ENCODE measurements around the gene TRAPPC2L.

The TRAPPC2L gene

GRCh38 chr16:88861359-88861758, 4.4 kb downstream of the TRAPPC2L start:
- no peak for DNase-seq

DNA sequence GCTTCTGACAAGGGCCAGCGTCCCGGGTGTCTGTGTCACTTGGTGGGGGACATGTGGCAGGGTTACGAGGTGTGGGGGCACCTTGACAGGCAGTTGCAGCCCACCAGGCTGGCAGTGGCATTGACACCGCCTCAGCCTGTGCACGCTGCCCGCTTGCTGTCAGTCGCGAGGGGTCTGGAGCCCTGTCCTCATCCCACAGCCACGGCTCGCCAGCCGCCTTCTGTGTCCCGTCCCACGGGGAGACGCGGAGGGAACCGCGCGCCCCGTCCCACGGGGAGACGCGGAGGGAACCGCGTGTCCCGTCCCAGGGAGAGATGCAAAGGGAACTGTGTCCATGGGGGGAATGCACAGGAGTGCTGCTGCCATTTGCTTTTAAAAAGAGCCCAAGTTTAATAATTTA, 6.0 kb downstream of the TRAPPC2L start:
- no peak for DNase-seq

DNA sequence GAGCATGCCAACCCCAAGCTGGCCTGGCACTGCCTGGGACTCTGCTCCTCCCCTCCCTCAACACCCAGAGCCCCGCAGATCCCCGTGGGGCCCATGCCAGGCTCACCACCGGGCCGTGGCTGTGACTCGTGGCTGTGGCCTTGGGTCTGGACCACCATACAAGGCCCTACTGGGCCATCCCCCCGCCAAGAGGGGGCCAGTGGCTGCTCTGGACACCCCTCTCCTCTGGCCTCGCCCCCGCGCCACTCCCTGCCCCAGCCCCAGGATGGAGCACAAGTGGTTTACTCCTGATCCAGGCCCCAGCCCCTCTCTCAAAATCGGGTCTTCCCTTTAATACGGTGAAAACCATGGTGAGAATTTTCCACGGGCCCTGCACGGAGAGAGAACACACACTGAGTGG, 6.5 kb downstream of the TRAPPC2L start:
- DNase-seq: no peak

DNA sequence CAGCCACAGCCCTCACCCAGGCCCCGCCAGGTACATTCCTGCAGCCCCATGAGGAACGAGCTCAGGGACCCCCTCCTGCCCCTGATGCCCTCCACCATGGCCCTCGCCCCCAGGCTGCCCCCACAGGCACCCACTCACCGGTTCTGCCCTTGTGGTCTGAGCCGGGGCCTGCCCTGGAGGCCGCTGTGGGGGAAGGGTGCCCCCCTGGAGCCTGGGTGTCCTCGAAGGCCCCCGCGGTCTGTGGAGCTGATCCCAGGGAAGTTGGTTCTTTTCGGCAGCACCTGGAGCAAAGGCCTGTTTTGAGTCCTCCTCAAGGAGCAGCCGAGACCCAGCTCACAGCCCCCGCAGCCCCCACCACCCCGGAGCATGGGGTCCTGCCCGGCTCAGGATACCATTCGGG, 7.2 kb downstream of the TRAPPC2L start:
- no peak for DNase-seq

- DNase-seq: no peak
Measured at GRCh38 chr16:88864521-88864920, 7.6 kb downstream of the TRAPPC2L start.

GRCh38 chr16:88865310-88865709, 8.4 kb downstream of the TRAPPC2L start:
- no peak for DNase-seq

DNA sequence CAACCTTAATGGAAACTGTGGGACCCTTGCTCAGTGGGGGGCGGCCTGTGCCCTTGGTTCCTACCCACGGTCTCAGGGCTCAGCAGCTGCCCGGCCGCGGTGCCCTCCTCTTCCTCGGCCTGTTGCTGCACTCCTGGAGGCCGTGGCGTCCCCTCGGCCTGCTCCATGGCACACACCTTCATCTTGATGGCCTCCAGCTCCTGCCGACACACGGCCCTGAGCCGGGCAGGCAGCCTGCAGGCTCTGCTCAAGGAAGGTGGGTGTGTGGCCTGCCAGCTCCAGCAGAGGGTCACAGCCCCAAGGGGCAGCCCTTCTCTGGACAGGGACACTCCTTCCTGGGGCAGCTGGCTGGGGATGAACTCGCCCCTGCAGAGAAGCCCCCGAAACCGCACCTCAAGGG, 8.8 kb downstream of the TRAPPC2L start:
- DNase-seq: no peak

DNA sequence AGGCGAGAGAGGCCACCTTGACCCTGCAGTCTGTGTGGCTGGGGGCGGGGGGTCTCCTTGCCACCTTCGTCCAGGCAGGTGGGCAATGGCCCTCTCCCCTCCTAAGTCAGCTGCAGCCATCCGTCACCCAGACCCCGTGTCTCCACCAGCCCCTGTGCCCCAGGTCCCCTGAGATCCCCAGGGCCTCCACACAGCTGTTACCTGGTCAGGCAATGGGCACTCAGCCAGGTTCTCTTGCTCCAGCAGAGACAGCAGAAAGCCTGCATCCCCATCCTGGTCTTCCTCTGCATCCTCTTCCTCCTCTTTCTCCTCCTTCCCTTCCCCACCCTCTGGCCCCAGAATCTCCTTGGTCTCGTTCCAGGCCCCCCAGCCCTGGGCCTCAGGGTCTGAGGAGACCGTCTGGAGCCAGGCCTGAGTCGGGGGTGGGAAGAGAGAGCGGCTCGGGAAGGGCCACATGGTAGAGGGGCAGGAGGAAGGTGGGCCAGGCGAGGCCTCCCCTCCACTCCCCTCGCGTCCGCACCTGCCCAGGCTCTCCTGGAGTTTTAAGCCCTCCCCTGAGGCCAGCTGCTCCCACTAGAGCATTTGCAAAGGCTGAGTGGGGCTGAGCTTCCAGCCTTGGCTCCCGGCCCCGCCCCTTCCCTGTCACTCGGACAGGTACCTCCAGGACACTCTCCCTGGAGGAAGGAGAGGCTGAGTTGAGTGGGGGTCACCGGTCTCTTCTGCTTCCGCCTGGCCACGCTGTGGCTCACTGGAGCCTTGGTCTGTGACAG, 9.4 kb downstream of the TRAPPC2L start, which contains the start of gene PABPN1L:
TSS of gene PABPN1L (minus strand) at position 510 of the 770 bp plus-strand sequence. CDS start at position 456, 54 bp downstream.
- DNase-seq: no peak

GRCh38 chr16:88867581-88868246, 10.8 kb downstream of the TRAPPC2L start:
- no peak for DNase-seq

GRCh38 chr16:88868974-88869672, 12.2 kb downstream of the TRAPPC2L start:
- DNase-seq: no peak

DNA sequence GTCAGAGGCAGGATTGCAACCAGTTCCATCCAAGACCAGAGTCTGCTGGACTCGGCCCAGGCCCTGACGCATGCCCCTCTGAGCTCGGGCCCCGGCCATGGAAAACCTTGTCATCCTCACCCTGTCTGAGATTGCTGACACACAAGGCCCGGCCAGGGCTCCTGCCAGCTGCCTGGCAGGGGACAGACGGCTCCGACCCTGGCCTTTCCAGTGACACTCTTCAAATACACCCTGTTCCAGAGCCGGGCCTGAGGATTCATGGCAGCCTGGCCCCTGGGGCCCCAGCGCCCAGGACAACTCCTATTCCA, 12.7 kb downstream of the TRAPPC2L start:
- no peak for DNase-seq

GRCh38 chr16:88870608-88871348, 13.9 kb downstream of the TRAPPC2L start:
- DNase-seq: no peak

DNA sequence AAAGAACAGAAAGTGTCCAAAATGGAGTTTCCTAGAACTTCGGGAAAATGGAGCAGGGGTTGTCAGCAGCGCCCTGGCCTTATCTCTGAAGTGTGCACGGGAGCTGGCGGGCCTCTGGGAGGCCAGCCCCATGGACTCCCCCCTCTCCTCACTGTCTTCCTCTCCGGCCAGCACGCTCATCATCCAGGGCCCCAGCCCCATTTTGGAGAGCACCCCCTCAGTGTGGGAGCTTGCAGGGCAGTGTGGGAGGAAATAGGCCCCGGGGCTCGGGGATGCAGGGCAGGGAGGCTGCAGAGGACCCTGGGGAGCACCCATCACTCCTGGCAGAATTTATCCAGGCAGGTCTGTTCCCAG, 14.4 kb downstream of the TRAPPC2L start:
- no peak for DNase-seq

DNA sequence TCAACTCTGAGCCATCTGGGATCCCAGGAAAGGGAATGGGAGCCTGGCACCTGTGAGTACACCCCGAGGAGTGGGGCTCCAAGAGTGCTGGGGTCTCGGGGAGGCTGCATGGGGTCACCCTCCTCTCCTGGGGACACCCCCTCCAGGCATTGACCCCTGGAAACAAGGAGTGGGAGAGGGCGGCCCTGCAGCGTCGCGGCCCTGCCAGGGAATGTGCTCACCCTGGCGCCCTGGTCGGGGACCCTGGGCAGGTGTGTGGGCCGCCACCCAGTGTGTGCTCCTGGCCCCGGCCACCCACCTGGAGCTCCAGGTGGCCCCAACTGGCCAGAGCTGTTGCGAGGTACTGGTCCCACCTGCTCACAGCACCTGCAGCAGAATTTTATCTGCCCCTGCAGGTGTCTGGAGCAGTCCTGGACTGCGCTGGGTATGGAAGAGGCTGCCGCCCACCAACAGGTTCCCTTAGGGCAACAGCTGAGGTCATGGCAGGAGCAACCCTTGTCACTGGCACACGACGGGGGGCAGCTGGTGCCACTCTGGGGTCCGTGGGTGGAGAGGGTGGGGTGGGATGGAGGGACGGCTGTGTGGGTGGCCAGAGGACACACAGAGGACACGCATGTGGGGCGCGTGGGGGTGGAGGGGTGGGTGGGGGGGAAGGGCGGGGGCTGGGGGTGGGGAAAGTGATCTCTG, 14.9 kb downstream of the TRAPPC2L start:
- DNase-seq: no peak

DNA sequence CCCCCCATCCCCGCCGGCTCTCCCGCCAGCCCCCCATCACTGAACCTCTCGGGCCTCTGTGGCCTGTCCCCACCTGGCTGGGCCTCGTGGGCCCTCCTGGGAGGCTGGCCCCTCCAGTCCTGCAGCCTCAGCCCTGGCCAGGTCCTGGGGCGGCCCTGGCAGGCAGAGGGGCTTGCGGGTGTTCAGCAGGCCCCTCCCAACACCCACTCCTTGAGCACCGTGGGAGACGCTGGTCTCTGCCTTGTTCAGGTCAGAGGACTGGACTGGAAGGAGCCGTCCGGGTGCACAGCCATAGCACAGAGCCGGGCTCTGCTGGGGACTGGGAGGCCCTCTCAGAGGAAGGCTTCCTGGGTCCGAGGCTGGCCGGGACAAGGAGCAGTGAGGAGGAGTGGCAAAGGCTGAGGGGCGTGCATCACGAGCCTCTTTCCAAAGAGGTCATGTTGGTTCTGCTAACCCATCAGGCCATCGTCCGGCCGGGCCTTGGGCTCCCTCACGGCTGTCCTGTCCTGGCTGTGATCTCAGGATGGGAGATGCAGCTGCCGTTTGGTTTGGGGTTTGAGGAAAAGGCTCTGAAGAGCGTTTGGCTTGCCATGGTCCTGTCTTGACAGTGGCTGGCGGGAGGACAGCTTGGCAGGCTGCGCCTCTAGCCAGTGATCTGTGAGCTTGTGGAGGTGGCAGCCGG, 15.9 kb downstream of the TRAPPC2L start:
- no peak for DNase-seq

DNA sequence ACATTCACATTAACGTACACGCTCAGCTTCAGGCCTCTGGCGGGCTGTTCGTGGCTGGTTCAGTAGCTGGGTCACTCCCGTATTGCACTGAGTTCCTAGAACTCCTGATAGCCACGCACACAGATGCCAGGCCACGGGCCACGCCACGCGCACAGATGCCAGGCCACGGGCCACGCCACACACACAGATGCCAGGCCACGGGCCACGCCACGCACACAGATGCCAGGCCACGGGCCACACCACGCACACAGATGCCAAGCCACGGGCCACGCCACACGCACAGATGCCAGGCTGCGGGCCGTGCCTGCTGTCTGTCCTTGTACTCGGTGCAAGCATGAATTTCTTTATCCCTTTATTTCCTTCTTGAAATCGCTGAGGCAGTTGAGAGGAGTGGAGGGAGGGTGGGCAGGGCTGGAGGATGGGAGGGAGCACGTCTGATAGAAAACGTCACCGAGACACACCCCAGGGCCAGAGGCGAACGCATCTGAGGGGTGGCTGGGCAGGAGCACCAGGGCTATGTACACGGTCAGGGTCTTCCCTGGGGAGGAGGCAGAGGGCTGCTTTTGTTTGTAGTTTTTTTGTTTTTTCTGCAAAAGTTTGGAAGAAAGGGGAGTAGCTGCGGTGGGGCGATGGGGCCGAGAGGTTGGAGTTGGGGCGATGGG, 18.1 kb downstream of the TRAPPC2L start:
- no peak for DNase-seq

DNA sequence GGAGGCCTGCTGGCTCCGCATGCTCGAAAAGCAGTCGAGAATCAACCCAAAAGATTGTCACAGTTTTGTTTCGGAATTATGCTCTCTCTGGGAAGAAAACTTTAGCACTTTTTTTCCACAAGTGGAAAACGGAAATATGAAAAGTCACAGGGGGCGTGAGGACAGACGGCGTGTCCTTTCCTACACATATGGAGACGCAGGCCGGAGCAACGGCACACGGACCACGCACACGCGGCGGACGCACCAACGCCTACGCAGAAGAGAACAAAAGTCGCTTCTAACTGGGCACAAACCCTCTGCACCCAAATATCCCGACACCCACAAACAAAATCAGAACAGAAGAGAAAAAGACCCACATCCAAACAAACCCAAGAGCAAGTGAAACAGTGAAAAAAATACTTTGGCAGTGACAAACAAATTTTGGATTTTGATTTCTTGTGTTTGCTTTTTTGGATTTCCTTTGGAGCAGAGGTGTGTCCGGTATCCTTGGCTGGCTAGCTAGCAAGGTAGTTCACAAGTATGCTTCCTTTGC, 18.8 kb downstream of the TRAPPC2L start:
- no peak for DNase-seq

DNA sequence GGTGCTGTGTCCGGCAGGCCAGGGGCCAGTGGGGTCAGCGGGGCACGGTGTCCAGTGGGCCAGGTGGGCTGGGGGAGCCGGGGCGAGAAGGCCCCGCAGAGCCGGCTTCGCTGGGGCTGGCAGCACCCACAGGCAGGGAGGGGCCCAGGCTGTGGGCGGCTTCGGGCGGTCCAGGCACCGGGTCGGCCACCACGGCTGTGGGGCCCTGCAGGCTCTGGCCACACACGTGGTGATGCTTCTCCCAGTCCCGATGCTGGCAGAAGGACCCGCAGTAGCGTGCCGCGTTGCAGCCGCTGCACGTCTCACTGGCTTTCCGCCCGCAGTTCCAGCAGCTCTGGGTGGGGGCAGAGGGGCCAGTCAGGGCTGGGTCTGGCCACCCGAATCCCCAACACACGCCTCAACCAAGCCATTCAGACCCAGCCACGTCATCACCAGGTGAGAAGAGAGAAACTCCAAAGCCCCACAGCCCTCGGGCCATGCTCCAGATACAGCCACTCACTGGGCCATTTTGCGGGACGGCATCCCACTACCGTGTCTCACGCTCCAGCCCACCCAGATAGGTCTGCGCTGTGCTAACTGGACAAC, 20.1 kb downstream of the TRAPPC2L start:
- no peak for DNase-seq

- DNase-seq: no peak
Measured at GRCh38 chr16:88877564-88878289, 20.8 kb downstream of the TRAPPC2L start.

- DNase-seq: no peak
Measured at GRCh38 chr16:88878356-88878755, 21.4 kb downstream of the TRAPPC2L start.

All from effector CD8-positive, alpha-beta T cell (primary cell).